DMS 273 (cell line): ENCODE data around the gene SYCE1L.
"Not testable (repeated sequence)": the region's sequence is repeated elsewhere in the genome, so short reads cannot be mapped to it uniquely, and the experiment has no call there.

ENCODE experiments used
- DNase-seq: peaks from one replicate; lab custom pipeline; 2025; ENCODE audit not compliant: unreplicated experiment; lab: John Stamatoyannopoulos, UW

Gene SYCE1L

DNA sequence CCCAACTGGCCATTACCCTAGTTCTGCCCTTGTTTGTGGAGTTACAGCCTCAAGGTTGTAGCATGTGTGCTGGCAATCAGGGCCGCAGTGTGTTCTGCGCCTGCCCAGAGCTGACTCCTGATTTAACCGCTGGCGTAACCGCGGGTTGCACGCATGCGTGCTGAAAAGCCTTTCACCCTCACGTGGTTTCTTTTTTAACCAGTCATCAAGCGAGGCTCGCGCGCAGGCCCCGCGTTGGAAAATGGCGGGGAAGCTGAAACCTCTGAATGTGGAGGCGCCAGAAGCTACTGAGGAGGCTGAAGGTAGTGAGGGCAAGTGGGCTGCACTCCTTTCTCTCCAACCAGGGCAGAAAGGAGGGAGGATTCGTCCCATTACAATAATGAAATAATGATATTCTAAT, at the start of gene SYCE1L:
TSS of gene SYCE1L (plus strand) at position 198 of the 400 bp plus-strand sequence. CDS start at position 242, 44 bp downstream.
- no peak for DNase-seq

- DNase-seq, result no peak
Measured at GRCh38 chr16:77157346-77158058, 41.7 kb upstream of the SYCE1L start.

DNA sequence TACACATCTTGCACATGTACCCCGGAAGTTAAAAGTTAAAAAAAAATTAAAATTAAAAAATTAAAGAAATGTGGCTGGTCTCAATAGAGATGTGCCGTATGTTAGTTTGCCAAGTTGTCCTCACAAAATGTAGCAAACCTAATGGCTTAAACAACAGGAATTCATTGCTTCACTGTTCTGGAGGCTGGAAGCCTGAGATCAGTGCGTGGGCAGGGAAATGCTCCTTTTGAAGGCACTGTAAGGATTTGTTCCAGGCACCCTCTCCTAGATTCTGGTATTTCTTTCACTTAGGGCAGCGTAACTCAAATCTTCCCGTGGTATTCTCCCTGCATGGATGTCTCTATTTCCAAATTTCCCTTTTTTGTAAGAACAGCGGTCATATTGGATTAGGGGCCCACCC, 40.9 kb upstream of the SYCE1L start:
- DNase-seq, result no peak

- no peak for DNase-seq
Measured at GRCh38 chr16:77165006-77165405, 34.2 kb upstream of the SYCE1L start.

GRCh38 chr16:77165536-77166236, 33.5 kb upstream of the SYCE1L start:
- DNase-seq, result not testable (repeated sequence)

- DNase-seq, result no peak
Measured at GRCh38 chr16:77166726-77167125, 32.5 kb upstream of the SYCE1L start.

GRCh38 chr16:77168901-77169300, 30.3 kb upstream of the SYCE1L start:
- no peak for DNase-seq

- DNase-seq, result peak; percentile 79
Measured at GRCh38 chr16:77169650-77170236, 29.5 kb upstream of the SYCE1L start.

DNA sequence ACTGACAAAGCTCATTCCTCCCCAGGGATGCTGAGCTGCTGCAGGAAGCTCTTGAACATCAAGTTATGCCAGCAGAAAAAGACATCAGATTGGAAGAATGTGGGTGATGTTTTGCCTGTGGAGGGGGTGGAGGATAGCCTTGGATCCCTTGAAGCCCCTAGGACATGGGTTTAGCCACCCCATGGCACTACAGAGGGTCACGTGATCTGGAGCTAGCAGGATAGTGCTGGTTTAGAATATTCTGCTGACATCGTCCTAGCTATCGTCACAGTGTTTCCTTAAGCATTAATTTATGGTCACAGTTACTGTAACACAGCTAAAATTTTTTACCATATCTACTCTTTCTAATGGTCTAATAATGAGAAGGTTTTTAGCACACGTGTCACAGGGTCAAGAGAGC, 28.4 kb upstream of the SYCE1L start:
- no peak for DNase-seq

DNA sequence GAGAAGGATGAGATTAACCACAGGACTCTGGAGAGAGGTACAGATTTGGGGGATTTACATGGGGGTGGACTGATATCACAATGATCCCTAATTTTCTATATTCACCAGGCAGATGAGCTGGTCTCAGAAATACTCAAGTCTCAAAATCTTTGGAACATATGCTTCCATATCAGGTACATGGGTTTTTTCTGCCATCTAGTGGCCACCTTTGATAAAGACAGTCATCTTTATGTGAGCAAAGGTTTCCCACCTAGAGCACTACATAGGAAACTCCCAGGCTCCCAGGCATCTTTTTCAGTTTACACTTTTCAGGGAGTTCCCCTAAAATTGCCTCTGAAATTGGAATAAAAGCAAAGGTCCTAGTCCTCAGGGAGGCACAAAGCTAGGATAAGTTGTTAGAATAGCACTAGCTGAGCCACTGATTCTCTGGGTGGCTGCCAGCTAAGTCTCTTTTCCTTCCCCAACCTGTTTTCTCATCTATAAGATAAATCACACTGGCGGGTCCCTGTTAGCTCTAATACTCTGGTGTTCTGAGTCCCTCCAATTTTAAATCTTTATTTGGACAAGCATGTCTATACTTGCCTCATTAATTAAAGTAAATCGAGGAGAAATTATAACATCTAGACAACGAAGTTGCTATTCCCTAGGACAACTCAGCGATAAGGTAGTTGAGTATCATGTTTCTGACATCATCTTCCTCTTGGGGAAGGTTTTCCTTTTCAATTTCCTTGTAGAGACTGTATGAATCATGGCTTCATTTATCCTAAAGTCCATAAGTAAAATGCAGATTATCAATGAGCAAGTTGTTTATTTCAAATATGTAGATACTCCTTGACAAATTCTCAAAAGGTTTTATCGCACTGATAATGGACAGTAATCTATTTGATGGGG, 27.2 kb upstream of the SYCE1L start:
- DNase-seq, result peak; percentile 84

- no peak for DNase-seq
Measured at GRCh38 chr16:77172951-77173350, 26.3 kb upstream of the SYCE1L start.

DNA sequence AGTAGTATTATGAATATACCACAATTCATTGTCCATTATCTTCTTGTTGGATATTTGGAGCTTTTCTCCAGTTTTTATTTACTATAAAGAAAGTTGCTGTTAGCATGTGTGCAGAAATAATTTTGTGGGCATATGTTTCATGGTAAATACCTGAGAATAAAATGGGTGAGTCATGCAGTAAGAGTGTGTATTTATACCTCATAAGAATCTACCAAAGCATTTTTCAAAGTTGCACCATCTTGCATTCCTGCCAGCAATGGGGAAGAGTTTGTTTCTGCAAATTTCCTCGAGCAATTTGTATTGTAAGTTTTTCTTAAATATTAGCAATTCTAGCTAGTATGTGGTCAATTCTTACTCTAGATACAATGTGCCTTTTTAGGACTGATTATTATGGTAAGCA, 16.1 kb upstream of the SYCE1L start:
- no peak for DNase-seq

- DNase-seq, result not testable (repeated sequence)
Measured at GRCh38 chr16:77186298-77186697, 12.9 kb upstream of the SYCE1L start.

DNA sequence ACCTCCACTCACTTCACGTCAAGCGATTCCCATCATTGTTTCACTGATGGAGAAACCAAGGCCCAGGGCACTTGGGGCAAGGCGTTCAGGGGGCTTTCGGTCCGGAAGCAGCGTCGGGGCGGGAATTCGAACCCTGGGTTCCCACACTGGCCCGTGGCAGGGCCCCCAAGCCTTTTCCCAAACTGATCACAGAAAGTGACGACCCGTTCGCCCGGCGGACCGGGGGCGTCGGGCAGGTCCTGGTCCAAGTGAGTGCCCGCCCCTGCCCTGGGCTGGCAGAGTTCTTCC, 9.1 kb upstream of the SYCE1L start:
- no peak for DNase-seq

GRCh38 chr16:77190478-77191258, 8.5 kb upstream of the SYCE1L start, which contains the start of gene MON1B:
TSS of gene MON1B (plus strand) at chr16:77191190. CDS start at chr16:77191486, 296 bp downstream.
- peak; percentile 99 for DNase-seq

- DNase-seq, result peak; percentile 63
Measured at GRCh38 chr16:77191259-77191969, 7.8 kb upstream of the SYCE1L start.

DNA sequence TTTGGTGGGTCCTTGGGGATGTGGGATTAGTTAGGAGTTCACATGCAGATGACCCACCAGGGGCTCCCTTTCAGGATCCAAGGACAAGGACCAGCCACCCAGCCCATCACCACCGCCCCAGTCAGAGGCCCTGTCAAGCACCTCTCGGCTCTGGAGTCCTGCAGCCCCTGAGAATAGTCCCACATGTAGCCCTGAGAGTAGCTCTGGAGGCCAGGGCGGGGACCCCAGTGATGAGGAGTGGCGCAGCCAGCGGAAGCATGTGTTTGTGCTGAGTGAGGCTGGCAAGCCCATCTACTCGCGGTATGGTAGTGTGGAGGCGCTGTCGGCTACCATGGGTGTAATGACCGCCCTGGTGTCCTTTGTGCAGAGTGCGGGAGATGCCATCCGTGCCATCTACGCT, 5.8 kb upstream of the SYCE1L start:
- DNase-seq, result no peak

- no peak for DNase-seq
Measured at GRCh38 chr16:77194295-77195231, 4.6 kb upstream of the SYCE1L start.

DNA sequence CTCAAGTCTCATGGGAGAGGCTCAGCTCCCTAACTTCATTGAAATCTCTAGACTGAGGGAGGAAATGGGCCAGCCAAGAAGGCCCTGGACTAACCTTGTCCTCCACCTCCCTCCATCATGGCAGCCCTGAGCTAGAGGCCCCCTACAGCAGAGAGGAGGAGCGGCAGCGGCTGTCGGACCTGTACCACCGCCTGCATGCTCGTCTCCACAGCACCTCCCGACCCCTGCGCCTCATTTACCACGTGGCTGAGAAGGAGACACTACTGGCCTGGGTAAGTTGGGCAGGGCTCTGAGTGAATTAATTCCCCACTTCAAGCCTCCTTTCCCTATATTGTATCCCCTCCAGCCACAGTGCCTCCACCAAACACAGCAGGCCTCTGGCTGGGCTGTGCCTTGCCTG, 3.8 kb upstream of the SYCE1L start:
- DNase-seq, result no peak
